ENCODE measurements around the gene RAB33B.
"Not testable (repeated sequence)": the region's sequence is repeated elsewhere in the genome, so short reads cannot be mapped to it uniquely, and the experiment has no call there.

Gene RAB33B

DNA sequence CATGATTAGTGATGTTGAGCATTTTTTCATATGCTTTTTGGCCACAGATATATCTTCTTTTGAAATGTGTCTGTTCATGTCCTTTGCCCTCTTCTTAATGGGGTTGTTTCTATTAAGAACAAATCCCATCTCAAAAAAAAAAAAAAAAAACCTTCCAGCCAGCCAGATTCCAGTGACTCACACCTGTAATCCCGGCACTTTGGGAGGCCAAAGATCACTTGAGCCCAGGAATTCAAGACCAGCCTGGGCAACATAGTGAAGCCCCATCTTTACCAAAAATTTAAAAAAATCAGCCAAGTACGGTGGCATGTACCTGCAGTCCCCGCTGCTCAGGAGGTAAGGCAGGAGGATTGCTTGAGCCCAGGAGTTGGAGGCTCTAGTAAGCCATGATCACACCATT, 5.1 kb downstream of the RAB33B start:
- Histone ChIP-seq H3K4me3 (ENCODE audit: low read depth, low read length) (no peak overlapping the region), H3K27ac (no peak overlapping the region), H3K36me3 (replicated peaks) (no peaks in the 10 kb centered on the region), H3K27me3 (replicated peaks) (no peaks in the 10 kb centered on the region)
- in situ Hi-C loops (cut with HindIII; ENCODE audit: low pct_ligation_motif_present, low sequenced_read_pairs): no loop called here
- DNase-seq: no peak
- TF ChIP-seq, protein P1, sequence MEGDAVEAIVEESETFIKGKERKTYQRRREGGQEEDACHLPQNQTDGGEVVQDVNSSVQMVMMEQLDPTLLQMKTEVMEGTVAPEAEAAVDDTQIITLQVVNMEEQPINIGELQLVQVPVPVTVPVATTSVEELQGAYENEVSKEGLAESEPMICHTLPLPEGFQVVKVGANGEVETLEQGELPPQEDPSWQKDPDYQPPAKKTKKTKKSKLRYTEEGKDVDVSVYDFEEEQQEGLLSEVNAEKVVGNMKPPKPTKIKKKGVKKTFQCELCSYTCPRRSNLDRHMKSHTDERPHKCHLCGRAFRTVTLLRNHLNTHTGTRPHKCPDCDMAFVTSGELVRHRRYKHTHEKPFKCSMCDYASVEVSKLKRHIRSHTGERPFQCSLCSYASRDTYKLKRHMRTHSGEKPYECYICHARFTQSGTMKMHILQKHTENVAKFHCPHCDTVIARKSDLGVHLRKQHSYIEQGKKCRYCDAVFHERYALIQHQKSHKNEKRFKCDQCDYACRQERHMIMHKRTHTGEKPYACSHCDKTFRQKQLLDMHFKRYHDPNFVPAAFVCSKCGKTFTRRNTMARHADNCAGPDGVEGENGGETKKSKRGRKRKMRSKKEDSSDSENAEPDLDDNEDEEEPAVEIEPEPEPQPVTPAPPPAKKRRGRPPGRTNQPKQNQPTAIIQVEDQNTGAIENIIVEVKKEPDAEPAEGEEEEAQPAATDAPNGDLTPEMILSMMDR (IDR thresholded peaks at IDR 0.05; ENCODE audit: low read depth, low read length, missing control alignments): no peak

DNA sequence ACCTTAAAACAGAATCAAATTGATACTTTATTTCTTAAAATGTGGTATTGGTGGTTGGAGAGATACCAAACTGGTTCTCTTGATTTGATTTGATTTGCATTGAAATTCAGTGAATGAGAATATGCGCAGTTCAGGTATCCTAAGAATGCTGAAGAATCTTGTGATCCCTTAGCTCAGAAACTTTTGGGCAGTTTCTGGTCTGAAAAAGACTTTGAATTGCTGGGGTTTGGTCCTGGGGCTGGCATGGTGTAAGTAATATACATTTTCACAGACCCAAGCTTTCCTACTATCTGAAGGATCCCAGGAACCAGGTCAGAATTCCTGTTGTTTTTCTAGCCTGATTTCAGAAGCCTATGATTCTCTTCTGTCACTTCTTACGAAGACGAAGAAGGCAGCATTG, 6.6 kb downstream of the RAB33B start:
- H3K27ac ChIP-seq: no peak overlapping the region
- H3K36me3 ChIP-seq (replicated peaks): no peaks in the 10 kb centered on the region
- no peak overlapping the region for H3K4me3 ChIP-seq (ENCODE audit: low read depth, low read length)
- no peak for DNase-seq
- in situ Hi-C loops (cut with HindIII; ENCODE audit: low pct_ligation_motif_present, low sequenced_read_pairs): no loop called here
- H3K27me3 ChIP-seq (replicated peaks): no peaks in the 10 kb centered on the region
- TF ChIP-seq, protein P1 (IDR thresholded peaks at IDR 0.05; ENCODE audit: low read depth, low read length, missing control alignments): no peak

GRCh38 chr4:139461022-139461628, 7.2 kb downstream of the RAB33B start:
- TF ChIP-seq, protein P1 (IDR thresholded peaks at IDR 0.05; ENCODE audit: low read depth, low read length, missing control alignments): no peak
- no peaks in the 10 kb centered on the region for H3K27me3 ChIP-seq (replicated peaks)
- H3K27ac ChIP-seq: no peak overlapping the region
- DNase-seq: no peak
- no peaks in the 10 kb centered on the region for H3K36me3 ChIP-seq (replicated peaks)
- H3K4me3 ChIP-seq (ENCODE audit: low read depth, low read length): no peak overlapping the region
- in situ Hi-C loops (cut with HindIII; ENCODE audit: low pct_ligation_motif_present, low sequenced_read_pairs): no loop called here

- DNase-seq; H3K36me3 ChIP-seq (replicated peaks); H3K4me3 ChIP-seq (ENCODE audit: low read depth, low read length); H3K27me3 ChIP-seq (replicated peaks); H3K27ac ChIP-seq; in situ Hi-C loops (cut with HindIII; ENCODE audit: low pct_ligation_motif_present, low sequenced_read_pairs): not testable (repeated sequence)
Measured at GRCh38 chr4:139464512-139464911, 10.6 kb downstream of the RAB33B start.

DNA sequence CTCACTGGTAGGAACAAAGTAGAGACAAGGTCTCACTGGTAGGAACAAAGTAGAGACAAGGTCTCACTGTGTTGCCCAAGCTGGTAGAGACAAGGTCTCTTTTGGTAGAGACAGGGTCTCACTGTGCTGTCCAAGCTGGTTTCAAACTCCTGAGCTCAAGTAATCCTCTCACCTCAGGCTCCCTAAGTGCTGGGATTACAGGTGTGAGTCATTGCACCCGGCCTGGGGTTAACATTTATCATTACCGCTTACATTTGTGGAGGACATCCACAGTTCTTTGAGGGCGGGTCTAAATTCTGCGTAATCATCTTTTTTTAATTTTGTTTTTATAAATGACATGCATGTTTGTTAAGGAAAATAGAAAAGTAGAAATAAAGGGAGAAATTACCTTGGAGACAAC, 12.0 kb downstream of the RAB33B start:
- H3K27ac ChIP-seq: no peak overlapping the region
- DNase-seq: no peak
- no peaks in the 10 kb centered on the region for H3K27me3 ChIP-seq (replicated peaks)
- H3K4me3 ChIP-seq (ENCODE audit: low read depth, low read length): no peak overlapping the region
- no peaks in the 10 kb centered on the region for H3K36me3 ChIP-seq (replicated peaks)
- in situ Hi-C loops (cut with HindIII; ENCODE audit: low pct_ligation_motif_present, low sequenced_read_pairs): no loop called here
- TF ChIP-seq, protein P1 (IDR thresholded peaks at IDR 0.05; ENCODE audit: low read depth, low read length, missing control alignments): no peak

GRCh38 chr4:139468756-139469155, 14.8 kb downstream of the RAB33B start:
- in situ Hi-C loops (cut with HindIII; ENCODE audit: low pct_ligation_motif_present, low sequenced_read_pairs); H3K4me3 ChIP-seq (ENCODE audit: low read depth, low read length); DNase-seq; H3K27ac ChIP-seq; H3K36me3 ChIP-seq (replicated peaks); H3K27me3 ChIP-seq (replicated peaks): not testable (repeated sequence)

- no peaks in the 10 kb centered on the region for H3K27me3 ChIP-seq (replicated peaks)
- in situ Hi-C loops (cut with HindIII; ENCODE audit: low pct_ligation_motif_present, low sequenced_read_pairs): no loop called here
- DNase-seq: no peak
Measured at GRCh38 chr4:139469216-139469615, 15.3 kb downstream of the RAB33B start.

More at GRCh38 chr4:139469216-139469615, 15.3 kb downstream of the RAB33B start:
- peaks cover 3% of the 10 kb centered on the region for H3K36me3 ChIP-seq (replicated peaks)
- H3K27ac ChIP-seq: peak overlapping the region; percentile 10
- TF ChIP-seq, protein P1 (IDR thresholded peaks at IDR 0.05; ENCODE audit: low read depth, low read length, missing control alignments): no peak
- H3K4me3 ChIP-seq (ENCODE audit: low read depth, low read length): no peak overlapping the region
